GM21381 (cell line): ENCODE measurements around the gene LMBR1.
A peak's percentile ranks its signal among the peaks of the same experiment; 100 is the strongest.

ENCODE experiments used
- ATAC-seq: cut with Tn5 transposase; IDR thresholded peaks from one replicate; pipeline ENCODE4 v1.9.1; 2021; ENCODE audit warnings: mild to moderate bottlenecking, moderate library complexity; ENCODE audit not compliant: unreplicated experiment

Gene LMBR1

GRCh38 chr7:156764766-156765165 is 128.2 kb downstream of the LMBR1 start:
- no peak for ATAC-seq

GRCh38 chr7:156764016-156764669 is 128.8 kb downstream of the LMBR1 start:
- ATAC-seq = no peak

GRCh38 chr7:156759579-156760202 is 133.3 kb downstream of the LMBR1 start:
- ATAC-seq = no peak

DNA sequence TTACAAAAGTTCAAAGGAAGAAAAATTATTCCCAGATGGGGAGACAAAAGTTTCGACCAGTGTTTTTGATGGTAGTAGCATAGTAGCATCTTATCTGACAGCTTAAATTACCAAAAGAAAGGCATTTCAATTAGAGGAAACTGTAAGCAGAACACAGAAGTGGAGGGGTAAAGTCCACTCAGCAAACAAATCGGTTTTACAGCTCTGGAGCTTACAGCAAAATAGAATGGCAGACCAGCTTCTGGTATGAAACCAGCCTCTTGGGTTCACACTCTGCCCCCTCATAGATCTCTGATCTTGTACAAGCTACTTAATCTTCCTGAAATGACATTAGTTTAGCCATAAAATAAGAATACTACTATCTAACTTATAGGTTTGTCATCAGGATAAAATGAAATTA is 133.8 kb downstream of the LMBR1 start:
- ATAC-seq = no peak

DNA sequence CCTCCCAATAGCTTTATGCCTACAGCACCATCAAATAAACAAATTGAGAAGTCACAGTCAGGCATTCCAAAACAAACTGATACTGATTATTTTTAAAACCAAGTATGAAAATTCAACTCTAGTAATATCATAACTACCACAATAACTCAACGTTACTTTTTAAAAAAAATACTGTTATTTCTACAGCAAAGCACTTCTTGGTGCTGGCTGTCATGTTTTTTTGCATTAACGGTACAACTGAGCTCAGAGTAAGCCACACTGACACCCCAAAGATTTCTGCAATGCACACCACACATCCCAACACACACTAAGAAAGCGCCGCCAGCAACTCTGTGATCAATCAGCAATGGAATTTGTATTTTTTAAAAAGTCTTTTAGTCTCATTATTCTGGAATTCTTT is 138.8 kb downstream of the LMBR1 start:
- ATAC-seq = no peak

GRCh38 chr7:156753630-156754029 is 139.4 kb downstream of the LMBR1 start:
- no peak for ATAC-seq

DNA sequence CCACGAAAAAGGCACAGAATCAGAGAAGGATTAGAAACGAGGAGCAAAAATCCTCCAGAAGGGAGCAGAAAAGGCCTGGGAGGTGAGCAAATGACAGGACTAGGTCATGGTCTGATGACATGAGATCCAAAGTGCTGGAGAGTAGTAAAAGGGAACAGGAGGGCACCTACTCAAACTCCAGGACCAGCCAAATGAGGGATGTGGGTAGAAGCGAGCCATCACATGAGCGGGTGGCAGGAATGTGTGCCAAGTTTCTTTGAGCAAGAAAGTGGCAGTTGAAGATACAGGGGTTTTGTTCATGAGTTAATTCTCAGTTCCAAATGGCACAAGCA is 139.8 kb downstream of the LMBR1 start:
- no peak for ATAC-seq

- no peak for ATAC-seq
Observed at GRCh38 chr7:156752367-156753228, 140.4 kb downstream of the LMBR1 start.

GRCh38 chr7:156751319-156751718 is 141.7 kb downstream of the LMBR1 start:
- no peak for ATAC-seq

DNA sequence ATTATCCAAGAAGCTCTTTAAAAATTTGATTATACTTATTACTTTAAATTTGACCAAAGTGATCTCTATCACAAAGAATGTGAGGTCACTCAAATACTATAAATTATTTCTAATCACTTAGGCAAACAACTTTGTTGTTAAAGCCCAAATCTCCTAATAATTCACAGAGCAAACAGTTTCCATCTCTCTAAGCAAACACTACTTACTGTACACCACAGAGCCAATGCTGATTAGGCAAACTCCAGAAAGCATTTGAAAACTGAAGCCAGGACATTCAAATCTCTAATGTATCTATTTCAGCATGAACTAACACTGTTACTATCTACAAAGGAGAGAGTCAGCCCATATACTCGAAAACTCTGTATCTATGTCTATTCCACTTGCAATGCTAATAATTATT is 145.3 kb downstream of the LMBR1 start:
- no peak for ATAC-seq

GRCh38 chr7:156746891-156747290 is 146.1 kb downstream of the LMBR1 start:
- no peak for ATAC-seq

DNA sequence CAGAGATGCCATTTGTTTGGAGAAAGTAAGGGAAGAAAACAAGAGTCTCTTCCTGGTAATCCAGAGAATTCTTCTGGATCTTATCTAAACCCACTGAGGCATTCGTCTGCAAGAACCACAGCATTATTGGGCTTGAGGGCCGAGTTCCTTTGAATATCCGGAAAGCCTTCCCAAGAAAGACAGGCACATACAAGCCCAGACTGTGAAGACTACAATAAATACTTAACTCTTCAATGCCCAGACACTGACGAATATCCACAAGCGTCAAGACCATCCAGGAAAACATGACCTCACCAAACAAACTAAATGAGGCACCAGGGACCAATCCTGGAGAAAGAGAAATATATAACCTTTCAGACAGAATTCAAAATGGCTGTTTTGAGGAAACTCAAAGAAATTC is 153.4 kb downstream of the LMBR1 start:
- ATAC-seq = no peak

- ATAC-seq = no peak
Observed at GRCh38 chr7:156735851-156736250, 157.1 kb downstream of the LMBR1 start.

DNA sequence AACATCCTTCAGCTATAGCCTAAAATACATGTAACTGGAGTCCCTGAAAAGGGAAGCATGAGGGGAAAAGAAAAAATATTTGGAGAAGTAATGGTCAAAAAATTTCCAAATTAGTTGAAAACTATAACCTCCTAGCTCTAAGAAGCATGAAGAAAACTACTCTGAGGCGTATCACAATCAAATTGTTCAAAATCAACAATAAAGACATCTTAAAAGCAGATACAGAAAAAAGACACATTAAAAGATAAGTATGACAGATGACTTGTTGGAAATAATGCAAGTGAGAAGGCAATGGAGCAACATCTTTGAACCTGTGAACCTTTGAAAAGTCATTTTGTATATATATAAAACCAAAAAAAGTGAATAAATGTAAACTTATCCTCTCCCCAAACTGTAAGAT is 159.3 kb downstream of the LMBR1 start:
- ATAC-seq = no peak

DNA sequence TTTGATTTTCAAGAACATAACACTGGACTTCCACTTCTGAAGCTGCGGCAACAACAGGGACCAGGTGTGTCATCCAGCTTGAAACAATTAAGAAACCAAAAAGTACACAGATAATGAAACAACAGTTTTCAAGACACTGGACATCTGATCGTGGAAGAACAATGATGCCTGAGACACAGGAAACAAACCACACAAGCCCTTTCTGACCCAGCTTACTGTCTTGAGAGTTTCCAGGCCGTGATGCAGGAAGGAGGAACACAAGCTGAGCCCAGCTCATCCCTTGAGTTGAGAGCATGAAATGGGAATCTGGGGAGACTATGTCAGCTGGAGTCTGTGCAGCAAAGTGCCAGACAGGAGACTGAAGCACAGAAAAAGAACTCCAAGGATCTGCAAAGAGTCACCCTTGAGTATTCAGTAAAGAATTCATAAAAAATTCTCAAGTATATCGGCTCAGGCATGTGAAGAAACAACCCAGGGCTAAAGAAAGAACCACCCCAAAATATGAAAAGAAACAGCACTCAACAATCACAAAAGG is 160.8 kb downstream of the LMBR1 start:
- ATAC-seq = no peak

GRCh38 chr7:156731651-156732050 is 161.3 kb downstream of the LMBR1 start:
- ATAC-seq = no peak

DNA sequence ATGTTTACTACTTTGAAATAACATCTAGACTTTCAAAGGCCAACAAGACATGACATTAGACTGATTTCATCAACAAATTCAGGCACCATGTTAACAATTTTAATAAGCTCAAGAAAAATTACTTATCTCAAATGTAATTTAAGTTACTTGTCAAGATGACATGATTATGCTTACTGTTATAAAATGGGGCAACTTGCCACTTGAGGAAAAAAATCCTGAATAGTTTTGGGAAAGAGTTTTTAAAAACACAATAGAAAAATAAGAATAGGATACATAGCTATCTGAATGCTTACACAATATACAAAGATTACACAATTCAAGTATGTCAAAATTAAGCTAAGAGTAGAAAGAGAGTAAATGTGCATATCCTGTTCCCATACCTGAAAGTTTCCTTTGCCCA is 167.0 kb downstream of the LMBR1 start:
- ATAC-seq = no peak

DNA sequence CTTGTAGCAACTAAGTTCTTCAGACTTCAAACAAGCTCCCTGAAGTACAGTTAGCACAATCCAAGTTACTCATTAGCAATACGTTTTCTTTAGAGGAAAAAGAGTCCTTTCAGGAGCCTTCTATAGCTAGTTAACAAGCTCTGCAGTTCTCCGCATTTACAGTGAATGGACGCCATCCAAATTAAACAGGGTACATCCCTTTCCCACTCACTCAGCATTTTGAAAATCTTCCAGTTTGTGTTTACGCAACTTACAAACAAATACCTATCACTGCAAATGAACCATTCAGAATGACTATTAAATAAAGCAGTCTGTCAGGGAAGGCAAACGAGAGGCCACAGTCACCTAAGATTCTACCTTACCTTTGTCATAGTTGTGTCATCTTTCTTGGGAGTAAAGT is 167.9 kb downstream of the LMBR1 start:
- no peak for ATAC-seq

- no peak for ATAC-seq
Observed at GRCh38 chr7:156722043-156722826, 170.7 kb downstream of the LMBR1 start.

DNA sequence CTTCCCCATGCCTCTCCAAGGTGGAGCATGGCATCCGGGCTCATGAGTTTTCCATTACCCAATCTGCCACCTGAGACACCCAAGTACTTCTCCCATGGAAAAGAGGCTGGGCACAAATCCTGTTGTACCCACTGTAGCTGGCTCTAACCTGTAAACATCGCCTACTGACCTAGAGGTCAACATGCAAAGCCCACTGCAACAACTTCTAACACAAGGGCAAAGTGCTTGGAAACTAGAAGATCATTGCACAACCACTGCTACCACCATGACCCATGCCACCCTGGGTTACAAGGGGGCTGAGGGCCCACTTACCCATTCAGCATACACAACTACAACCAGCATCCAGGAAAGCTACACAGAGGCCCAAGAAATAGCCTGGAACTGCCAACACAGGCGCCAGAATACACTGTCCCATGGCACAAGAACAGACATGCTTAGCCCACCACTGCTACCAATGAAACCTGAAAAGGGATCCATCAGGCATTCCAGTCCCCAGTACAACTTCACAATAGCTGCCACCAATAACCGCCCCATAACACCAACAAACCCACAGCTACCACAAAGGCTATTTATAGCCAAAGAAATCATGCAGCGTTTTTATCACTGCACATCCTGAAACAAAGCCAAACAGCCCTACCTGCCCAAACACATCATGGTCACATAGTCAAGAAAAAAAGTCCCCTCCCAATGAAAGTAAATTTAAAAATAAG is 189.1 kb downstream of the LMBR1 start:
- ATAC-seq = peak; percentile 76
